ENCODE data around the gene LRIG1.
A peak's percentile ranks its signal among the peaks of the same experiment; 100 is the strongest.

The LRIG1 gene

GRCh38 chr3:66410976-66411375 is 89.8 kb downstream of the LRIG1 start:
- no peak for TF ChIP-seq CTCF (IDR thresholded peaks at IDR 0.05)
- no peaks in the 10 kb centered on the region for H3K4me1 ChIP-seq (ENCODE audit: control insufficient read depth in 1 of 2, insufficient read depth in 1 of 2, low read depth in 1 of 2, low read length in 1 of 2)
- H3K9me3 ChIP-seq = no peaks in the 10 kb centered on the region
- peaks cover 82% of the 10 kb centered on the region for H3K36me3 ChIP-seq
- no peak overlapping the region for H3K4me3 ChIP-seq (ENCODE audit: low read depth in 1 of 2, low read length in 1 of 2)
- H3K27me3 ChIP-seq = no peaks in the 10 kb centered on the region
- no peak overlapping the region for H3K27ac ChIP-seq

DNA sequence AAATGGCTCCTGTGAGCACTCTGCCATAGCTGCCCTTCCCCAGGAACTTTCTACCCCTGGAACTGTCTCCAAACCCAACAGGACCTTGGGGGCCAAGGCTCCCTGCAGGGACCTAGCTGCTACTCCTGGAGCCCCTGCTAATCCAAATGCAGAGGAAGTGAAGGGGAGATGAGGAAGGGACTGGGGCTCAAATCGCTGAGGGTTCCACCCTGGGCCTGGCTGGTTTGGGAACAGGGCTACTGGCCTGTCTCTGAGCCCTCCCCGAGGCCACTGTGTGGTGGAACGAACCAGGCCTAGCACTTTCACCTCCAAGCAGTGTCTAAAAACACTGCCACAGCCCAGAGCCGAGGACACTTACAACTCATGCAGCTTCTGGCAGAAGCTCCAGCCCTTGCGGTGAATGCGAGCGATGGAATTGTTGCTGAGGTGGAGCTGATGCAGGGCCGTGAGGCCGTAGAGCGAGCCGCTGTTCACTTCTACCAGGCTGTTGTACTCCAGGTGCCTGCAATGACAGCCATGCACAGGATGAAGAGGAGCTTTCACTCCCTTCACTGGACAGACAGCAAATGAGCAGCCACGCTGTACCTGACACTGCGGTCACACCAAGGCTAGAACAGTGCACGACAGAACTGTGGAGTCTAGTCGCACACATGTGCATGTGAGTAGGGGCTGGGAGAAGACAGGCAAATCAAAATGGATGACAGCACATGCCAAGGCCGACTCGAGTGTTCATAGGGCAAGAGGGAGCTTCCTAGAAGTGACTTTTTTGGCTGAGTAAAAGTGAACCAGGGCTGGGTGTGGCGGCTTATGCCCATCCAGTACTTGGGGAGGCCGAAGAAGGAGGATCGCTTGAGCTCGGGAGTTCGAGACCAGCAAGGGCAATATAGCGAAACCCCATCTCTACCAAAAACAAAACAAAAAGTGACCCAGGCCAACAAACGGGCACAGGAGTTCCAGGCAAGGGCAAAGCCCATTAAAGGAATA is 90.8 kb downstream of the LRIG1 start:
- Histone ChIP-seq H3K4me1 (ENCODE audit: control insufficient read depth in 1 of 2, insufficient read depth in 1 of 2, low read depth in 1 of 2, low read length in 1 of 2) (no peaks in the 10 kb centered on the region), H3K9me3 (no peaks in the 10 kb centered on the region), H3K27me3 (no peaks in the 10 kb centered on the region), H3K36me3 (peaks cover 82% of the 10 kb centered on the region), H3K27ac (no peak overlapping the region), H3K4me3 (ENCODE audit: low read depth in 1 of 2, low read length in 1 of 2) (no peak overlapping the region)
- no peak for TF ChIP-seq CTCF (IDR thresholded peaks at IDR 0.05)

GRCh38 chr3:66407611-66408218 is 93.1 kb downstream of the LRIG1 start:
- no peaks in the 10 kb centered on the region for H3K4me1 ChIP-seq (ENCODE audit: control insufficient read depth in 1 of 2, insufficient read depth in 1 of 2, low read depth in 1 of 2, low read length in 1 of 2)
- H3K27me3 ChIP-seq = no peaks in the 10 kb centered on the region
- peaks cover 84% of the 10 kb centered on the region for H3K36me3 ChIP-seq
- H3K4me3 ChIP-seq (ENCODE audit: low read depth in 1 of 2, low read length in 1 of 2) = no peak overlapping the region
- no peaks in the 10 kb centered on the region for H3K9me3 ChIP-seq
- TF ChIP-seq CTCF (IDR thresholded peaks at IDR 0.05) = peak; percentile 81
- no peak overlapping the region for H3K27ac ChIP-seq

GRCh38 chr3:66406831-66407610 is 93.8 kb downstream of the LRIG1 start:
- no peak overlapping the region for H3K27ac ChIP-seq
- H3K9me3 ChIP-seq = no peaks in the 10 kb centered on the region
- no peaks in the 10 kb centered on the region for H3K4me1 ChIP-seq (ENCODE audit: control insufficient read depth in 1 of 2, insufficient read depth in 1 of 2, low read depth in 1 of 2, low read length in 1 of 2)
- no peaks in the 10 kb centered on the region for H3K27me3 ChIP-seq
- no peak for TF ChIP-seq CTCF (IDR thresholded peaks at IDR 0.05)
- no peak overlapping the region for H3K4me3 ChIP-seq (ENCODE audit: low read depth in 1 of 2, low read length in 1 of 2)
- H3K36me3 ChIP-seq = peaks cover 83% of the 10 kb centered on the region

DNA sequence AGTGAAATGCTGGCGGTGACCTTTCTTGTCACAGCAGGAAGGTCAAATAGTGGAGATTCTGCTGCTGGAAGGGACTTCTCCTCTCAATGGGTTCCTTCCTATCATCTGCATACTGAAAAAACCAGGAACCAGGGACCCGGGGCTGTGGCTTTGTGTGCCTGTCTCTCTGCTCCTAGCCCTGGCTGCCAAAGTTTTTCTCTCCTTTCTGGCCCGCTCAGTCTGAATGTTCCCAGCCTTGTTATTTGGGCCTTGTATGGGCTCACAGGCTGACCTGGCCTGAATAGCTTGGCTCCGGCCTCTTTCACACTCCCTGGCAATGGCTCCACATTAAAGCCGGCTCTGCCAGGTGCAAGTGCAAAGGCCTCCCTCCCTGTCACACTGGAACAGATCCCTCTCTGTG is 94.7 kb downstream of the LRIG1 start:
- Histone ChIP-seq H3K4me3 (ENCODE audit: low read depth in 1 of 2, low read length in 1 of 2) (no peak overlapping the region), H3K27me3 (no peaks in the 10 kb centered on the region), H3K36me3 (peaks cover 84% of the 10 kb centered on the region), H3K9me3 (no peaks in the 10 kb centered on the region), H3K4me1 (ENCODE audit: control insufficient read depth in 1 of 2, insufficient read depth in 1 of 2, low read depth in 1 of 2, low read length in 1 of 2) (no peaks in the 10 kb centered on the region), H3K27ac (no peak overlapping the region)
- TF ChIP-seq CTCF (IDR thresholded peaks at IDR 0.05) = no peak

Data from neutrophil (primary cell).